Stimulated activated CD4-positive, alpha-beta T cell treated with anti-CD3 and anti-CD28 coated beads, Interleukin-15, amount 100 ng/mL, for 48 hours (primary cell): Measurements from ENCODE around the gene CAMKMT.

Experiments used
- DNase-seq, 2 donors: peaks; one replicate each; pipeline ENCODE4 v3.0.0-alpha.2; 2020; ENCODE audit warnings: low read depth in 2 of 2

CAMKMT gene

DNA sequence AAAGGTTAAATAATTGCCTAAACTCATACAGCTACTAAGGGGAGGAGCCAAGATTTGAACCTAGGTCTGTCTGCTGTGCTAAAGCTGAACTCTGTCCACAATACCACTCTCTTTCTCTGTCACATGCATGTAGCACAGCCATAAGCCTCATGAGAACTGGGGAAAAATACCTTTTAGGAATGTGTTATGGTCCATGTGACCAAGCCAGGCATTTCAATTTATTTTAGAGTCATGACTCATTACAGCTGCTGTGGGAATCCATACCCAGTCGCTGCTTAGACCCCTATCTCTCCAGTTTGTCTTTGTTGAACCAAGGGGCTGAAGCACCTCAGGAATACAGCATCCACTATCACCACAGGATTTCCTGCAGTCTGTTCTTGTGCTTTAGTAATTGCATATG, 379.8 kb downstream of the CAMKMT start:
- DNase-seq: no peak

GRCh38 chr2:44742057-44742456, 380.3 kb downstream of the CAMKMT start:
- DNase-seq: no peak

- DNase-seq: no peak
Observed at GRCh38 chr2:44743473-44743872, 381.7 kb downstream of the CAMKMT start.

- no peak for DNase-seq
Observed at GRCh38 chr2:44744961-44745892, 383.5 kb downstream of the CAMKMT start.

GRCh38 chr2:44745922-44746766, 384.4 kb downstream of the CAMKMT start:
- no peak for DNase-seq

DNA sequence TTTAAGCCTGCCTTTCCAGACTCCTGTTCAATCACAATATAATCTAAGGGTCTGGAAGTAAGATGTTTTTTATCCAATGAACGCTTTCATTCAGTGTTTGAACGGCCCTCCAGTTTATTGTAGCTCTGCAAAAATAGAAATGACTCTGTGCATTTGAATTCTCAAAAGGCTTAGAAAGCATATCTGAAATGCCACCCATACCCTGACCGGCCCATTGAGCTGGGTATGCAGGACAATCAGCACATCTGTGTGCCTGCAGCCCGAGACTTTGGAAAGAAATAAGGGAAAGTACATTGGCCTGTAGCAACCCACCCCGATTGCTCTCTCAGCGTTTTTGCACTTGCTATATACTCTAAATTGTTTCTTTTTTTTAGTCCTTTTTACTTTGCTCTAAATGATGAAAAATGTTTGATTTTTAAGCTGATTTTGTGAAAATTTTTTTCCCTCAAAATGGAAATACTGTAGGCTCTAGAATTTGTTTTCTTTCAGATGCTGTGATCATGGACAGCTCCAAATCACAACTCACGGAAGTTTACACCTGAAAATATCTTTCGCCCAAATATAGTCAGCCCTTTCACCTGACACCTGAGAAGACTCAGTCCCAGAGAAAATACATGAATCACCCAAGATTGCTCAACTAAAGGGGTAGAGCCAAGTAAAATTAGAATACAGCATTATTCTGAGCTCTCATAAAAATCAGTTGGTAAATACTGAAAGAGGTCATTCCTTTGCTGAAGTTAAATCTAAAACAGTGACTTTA, 385.3 kb downstream of the CAMKMT start:
- no peak for DNase-seq

GRCh38 chr2:44747794-44748193, 386.0 kb downstream of the CAMKMT start:
- DNase-seq: no peak

DNA sequence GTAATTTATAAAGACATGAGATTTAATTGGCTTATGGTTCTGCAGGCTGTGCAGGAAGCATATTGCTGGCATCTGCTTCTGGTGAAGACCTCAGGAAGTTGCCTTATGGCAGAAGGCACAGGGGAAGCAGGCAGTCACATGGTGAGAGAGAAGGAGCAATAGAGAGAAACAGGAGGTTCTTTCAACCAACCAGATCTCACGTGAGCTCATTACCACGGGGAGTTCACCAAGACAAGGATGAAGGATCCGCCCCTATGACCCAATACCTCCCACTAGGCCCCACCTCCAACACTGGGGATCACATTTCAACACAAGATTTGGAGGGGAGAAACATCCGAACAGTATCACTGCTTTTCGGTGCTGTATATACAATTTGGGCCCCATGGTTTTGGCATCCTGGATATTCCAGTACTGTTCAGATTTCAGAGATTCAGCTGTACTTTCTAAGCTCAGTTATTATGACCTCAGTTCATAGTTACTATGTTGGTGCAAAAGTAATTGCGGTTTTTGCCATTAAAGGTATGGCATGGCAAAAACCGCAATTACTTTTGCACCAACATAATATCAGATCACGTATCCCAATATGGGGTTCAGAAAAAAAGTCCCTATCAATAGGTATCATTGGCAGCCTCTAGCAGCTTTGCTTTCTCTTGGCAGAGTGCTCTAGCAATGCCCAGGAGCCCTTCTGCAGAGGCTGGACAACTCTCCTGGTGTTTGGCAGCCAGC, 390.2 kb downstream of the CAMKMT start:
- DNase-seq: no peak

GRCh38 chr2:44752761-44753160, 391.0 kb downstream of the CAMKMT start:
- no peak for DNase-seq

GRCh38 chr2:44753552-44754285, 392.0 kb downstream of the CAMKMT start:
- no peak for DNase-seq

- no peak for DNase-seq
Observed at GRCh38 chr2:44758591-44758990, 396.8 kb downstream of the CAMKMT start.

DNA sequence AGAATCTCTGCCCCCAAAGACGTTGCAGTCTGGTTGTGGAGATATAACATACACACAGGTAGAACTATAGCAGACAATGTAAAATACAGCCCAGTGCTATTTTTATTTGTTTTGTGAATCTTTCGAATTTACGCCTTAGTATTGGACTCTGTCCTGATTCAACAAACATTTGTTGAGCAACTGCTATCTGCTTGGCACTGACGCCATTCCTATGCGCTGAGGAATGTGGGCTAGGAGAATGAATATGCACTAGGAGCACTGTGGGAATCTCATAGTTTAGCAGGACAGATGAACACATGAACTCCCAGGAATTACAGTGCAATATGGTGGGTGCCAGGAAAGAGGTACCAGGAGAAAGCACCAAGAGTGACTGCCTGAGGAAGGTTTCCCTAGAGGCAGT, 398.1 kb downstream of the CAMKMT start:
- DNase-seq: no peak

GRCh38 chr2:44763275-44763782, 401.6 kb downstream of the CAMKMT start:
- no peak for DNase-seq

DNA sequence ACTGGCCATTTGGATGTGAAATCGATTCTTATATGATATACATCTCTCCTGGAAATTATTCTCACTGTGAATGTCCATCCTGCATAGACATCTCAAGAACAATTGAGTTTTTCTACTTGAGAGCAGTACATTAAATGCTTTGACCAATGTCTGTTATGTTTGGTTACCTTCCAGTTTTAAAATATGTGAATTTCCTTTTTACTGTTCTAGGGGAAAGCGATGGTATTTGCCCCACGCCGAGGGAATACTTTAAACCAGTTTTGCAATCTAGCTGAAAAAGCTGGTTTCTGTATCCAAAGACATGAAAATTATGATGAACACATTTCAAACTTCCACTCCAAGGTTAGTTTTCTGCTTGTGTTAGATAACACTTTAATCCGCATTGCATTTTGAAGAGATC, 404.5 kb downstream of the CAMKMT start:
- DNase-seq: no peak

- DNase-seq: no peak
Observed at GRCh38 chr2:44766777-44767176, 405.0 kb downstream of the CAMKMT start.

- no peak for DNase-seq
Observed at GRCh38 chr2:44767691-44768090, 405.9 kb downstream of the CAMKMT start.

- no peak for DNase-seq
Observed at GRCh38 chr2:44768438-44769236, 406.9 kb downstream of the CAMKMT start.

DNA sequence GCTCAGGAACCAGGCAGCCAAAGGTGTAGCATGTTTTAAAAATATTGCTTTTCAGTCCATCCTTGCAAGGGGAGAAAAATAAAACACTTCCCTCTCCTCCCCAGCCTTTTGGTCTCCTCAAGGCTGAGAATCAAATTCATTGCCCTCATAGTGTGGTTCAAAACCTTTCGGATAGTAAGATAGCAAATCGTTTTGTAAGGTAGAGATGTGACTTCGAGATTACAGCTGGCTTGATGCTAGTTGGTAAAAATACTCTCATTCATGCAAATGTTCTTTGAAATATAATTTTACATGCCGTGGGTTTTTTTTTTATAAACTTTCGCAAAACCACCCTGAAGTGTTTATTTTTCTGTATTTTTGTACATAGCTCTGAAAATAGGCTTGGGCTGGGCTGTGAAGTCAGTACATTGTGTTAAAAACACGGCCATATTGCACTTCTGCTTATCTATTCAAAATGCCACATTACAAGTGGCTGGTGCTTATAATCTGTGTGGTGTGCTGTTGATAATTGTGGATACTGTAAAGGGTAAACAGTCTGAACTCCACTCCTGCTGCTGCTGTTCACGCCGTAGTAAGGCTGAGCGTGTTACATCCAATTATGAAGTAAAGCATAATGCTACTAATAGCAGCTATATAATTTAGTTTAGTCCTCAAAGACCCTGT, 407.7 kb downstream of the CAMKMT start:
- DNase-seq: no peak
